Activated CD4-positive, alpha-beta T cell treated with anti-CD3 and anti-CD28 coated beads, Interleukin-2, Interleukin-6, amounts not matched to agents 100 ng/mL and 50 ng/mL, durations not matched to agents 16 hours and 8 hours (primary cell): ENCODE data around the gene DCANP1.

Experiments
- DNase-seq: peaks from one replicate; pipeline ENCODE4 v3.0.0-alpha.2; 2020

DCANP1 gene

GRCh38 chr5:135439231-135440205 is 7.6 kb downstream of the DCANP1 start:
- DNase-seq = no peak

DNA sequence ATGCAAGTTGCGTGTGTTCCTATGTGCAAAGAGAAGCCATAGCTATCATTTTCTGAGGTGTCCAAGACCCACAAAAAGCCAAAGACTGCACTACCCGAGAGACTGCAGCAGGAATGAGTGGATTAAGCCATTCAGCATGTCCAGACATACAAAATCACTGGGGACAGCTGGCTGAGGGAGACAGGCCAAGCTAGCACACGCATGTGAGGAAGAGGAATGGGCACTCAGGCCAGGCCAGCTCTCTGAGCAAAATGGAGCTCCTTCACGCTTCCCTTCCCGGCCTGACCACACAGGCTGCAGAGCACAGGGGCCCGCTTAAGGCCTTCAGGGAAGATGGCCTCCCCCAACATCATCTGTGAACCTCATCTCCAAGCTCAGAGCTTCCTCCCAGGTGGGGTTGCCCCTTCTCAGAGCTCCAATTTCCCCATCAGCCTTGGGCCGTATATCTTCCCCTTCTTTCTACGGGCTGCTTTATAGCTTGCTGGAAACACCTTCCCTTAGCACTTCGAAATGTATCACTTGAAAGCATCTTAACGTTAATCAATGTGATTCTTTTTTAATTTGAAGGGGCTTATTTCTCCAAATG is 8.4 kb downstream of the DCANP1 start:
- no peak for DNase-seq

- no peak for DNase-seq
These were observed 9.2 kb downstream of the DCANP1 start for GRCh38 chr5:135437796-135438560.

- no peak for DNase-seq
These were observed 9.7 kb downstream of the DCANP1 start for GRCh38 chr5:135437422-135437795.

- no peak for DNase-seq
These were observed 10.2 kb downstream of the DCANP1 start for GRCh38 chr5:135436951-135437418.

DNA sequence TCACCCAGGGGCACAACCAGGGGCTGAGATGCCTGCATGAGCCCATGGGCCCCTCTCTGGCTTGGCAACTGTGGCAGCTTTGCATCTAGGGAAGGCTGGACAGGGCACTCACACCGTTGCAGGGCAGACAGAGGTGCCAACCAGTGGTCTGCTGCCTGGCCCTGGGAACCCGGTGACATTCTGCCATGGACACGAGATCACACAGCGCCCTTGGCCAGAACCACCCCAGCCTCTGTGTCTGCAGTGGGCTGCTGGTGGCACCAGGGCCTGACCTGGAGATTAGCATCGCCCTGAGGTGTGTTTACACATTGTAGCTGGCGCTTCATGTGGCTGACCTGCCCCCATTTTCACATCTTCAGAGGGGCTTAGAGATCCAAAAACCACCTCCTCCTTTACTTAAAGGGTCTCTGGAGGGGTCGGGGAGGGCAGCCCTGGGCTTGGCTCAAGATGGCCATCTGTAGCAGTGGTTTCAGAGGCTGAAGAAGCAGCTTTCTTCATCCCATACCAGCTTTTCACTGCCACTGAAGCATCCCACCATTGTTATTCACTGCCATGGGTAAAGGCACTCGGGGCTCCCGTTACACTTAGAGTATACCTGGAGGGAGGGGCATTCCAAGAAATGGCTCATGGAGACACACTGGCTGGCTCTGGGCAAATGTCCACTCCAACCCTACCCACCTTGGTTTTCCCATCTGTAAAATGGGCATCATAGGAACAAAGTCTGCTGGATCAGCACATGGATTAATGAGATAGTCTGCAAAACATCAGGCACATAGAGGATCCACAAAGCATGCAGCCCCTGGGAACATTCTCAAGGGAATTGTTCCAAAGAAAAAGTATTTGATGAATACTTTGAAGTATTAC is 11.4 kb downstream of the DCANP1 start:
- DNase-seq = no peak

DNA sequence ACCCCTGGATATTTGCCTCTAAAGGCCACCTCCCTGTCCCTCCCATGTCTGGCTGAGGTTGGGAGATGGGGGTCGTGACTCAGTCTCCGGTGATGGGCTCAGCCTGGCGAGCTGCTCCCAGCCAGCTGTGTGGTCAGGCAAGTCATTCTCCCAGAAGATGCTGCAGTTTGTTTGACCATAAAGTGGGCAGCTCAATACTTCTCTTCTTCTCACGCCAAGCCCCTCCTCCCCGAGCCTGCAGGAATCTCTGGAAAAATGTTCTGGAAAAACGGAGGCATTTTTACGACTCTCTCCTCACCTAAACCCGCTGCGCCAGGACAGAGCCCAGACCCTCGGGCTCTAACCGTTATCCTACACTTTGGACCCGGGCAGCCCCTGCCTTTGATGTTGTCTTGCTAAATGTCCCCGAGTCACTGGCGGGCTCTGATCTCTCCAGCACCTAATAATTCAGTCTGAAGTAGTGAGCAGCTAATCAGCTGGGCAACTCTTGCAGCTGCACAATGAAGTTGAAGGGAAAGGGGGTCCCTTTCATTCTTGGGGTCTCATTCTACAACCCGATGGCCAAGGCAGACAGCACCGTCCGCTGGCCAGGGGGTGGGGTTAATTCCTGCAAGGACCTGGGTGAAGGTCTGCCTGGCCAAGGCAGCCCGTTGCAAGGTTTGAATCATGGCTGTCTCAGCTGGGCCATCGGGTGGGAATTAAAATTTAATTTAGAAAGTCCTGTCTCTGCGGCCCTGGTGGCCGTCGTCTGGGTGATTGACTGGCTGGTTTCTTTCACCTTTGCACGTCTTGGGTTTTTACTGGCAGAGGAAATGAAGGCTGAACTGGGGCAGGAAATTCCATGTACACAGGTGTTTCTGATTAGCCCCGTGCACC is 12.3 kb downstream of the DCANP1 start:
- DNase-seq = no peak

DNA sequence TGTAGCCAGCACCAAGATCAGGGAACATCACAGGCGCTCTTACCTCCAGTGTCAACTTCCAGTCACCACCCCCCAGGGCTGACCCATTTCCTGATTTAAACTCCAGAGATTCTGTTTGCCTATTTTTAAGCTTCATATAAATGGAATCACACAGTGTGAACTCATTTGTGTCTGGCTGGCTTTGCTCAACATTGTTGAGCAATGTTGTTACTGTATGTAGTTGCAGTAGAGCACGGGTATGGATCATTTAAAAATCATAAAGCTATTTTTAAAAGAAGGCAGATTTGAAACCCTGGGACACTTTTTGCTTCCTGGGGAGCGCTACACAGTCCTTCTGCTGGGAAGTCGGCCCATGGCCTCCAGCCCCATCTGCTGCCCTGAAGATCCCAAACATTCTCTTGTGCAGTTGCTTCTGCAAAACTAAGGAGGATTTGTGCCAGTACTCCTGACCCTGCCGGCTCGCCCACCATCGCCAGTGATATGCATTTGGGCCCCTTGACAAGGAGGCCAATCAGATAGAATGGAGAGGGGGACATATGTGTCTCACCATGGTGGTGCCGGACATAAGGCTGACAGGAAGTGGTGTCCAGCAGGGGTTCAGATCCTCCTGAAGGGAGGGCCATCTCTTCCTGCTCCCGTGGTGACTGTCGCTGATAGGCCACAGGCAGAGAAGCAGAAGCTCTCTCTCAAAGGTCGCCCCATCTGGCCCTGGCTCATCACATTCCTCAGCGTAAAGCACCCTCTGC is 13.3 kb downstream of the DCANP1 start:
- DNase-seq = no peak

DNA sequence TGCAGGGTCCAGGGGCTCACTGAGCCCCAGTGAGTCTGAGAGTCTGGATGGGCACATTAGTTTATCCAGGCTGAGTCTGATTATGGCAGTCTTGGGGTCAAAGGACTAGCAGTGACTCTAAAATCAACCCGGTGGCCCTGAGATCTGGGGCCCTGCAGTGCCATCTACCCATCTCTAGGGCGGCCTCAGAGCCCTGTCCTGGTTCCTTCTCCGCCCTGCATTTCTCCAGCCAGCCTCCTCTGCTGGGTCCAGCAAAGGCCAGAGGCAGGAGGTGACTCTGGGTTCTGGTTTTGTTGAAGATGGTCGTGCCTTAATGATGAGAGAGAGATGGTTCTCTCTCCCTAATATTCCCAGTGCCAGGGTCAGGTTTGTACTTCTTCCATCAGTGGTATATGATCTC is 15.0 kb downstream of the DCANP1 start:
- DNase-seq = no peak

- no peak for DNase-seq
These were observed 17.1 kb downstream of the DCANP1 start for GRCh38 chr5:135430135-135430437.

DNA sequence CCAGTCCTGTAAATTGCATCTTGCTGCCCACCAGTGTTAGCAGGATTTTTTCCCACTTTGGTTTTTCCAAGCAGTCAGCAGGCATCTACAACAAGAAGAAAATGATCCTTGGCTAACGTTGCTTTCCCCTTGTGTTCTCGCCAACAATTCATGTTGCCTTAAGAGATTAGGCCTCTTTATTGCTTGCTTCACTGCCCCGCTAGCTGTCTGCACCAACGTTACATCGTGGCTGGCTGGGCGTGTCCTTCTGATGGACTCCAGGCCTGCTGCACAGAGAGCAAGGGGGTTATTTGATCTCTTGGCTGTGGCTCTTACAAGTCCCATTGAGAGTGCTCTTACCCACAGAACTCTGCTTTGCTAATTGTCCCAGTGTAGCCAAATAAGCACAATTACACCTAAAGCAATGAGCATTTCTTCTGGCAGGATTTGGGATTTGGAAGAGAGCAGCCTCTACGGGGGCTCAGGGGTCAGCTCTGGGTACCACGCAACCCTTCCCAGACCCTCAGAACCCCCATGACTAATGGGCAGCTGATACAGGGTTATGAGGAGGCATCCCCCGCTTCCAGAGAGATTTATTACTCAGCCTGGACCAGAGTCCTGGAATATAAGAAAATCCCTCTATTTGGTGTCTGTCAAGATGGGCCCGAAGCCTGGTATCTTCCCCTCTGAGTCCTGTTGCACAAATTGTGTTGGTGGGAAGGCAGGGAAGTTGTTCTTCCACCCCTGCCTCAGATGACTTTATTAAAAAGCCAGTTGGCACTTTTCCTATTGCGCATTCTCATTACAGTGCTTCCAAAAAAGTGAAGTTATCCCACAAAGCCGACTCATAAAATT is 17.6 kb downstream of the DCANP1 start:
- DNase-seq = no peak

DNA sequence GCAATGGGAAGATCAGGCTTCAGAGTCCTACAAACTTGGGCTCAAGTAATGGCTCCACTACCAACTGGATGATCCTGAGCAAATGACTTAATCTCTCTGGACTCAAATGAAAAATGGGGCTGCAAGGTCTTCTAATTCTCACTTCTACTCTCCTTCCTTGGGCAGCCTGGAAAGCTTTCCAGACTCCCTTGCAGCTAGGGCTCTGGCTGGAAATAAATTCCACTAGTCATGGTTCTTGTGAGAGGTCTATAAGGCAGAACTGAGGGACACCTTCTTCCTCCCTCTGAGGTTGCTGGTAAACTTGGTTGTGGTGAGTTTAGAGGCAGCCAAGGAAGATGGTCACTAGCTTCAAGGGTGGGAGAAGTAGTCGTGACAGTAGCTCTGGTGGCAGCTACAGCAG is 18.6 kb downstream of the DCANP1 start:
- DNase-seq = no peak

DNA sequence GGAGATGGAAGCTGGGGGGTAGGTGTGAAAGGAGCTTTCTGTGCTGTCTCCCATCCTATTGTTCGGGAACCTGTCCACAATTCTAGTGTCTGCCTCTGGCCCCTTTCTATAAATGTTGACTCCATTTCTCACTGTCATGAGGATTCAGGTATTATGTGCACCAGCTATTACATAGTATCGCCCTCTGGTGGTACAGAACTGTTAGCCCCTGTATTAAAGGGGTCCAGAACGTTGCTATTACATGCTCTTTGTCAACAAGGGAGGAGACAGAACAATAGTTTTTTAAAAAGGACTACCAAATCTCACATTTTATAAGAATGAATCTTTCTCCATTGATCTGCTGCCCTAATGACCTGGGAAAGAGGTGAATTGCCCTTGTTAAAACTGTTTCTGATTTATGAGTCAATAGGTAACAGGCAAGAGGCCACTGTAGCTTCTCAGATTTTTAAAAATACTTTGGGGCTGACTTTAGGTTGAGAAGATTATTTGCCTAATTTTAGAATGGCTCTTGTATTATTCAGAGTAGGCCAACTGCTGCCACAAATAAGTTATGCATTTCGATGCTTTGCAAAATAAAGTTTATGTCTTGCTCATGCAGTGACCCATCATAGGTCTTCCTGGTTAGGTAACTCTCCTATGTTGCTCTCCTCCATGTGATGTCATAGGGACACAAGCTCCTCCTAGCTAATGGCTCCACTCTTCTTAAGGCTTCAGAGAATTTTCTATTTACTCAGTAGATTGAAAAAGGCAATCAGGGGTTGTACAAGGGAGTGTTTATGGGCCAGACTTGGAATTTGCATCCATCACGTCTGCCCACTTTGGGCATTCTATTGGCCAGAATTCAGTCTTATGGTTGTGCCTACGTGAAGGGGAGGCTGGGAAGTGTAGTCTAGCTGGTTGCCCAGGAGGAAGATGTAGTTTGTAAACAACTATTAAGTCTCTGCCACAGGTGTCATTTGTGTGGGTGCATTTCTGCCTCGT is 20.8 kb downstream of the DCANP1 start:
- DNase-seq = peak; percentile 68

DNA sequence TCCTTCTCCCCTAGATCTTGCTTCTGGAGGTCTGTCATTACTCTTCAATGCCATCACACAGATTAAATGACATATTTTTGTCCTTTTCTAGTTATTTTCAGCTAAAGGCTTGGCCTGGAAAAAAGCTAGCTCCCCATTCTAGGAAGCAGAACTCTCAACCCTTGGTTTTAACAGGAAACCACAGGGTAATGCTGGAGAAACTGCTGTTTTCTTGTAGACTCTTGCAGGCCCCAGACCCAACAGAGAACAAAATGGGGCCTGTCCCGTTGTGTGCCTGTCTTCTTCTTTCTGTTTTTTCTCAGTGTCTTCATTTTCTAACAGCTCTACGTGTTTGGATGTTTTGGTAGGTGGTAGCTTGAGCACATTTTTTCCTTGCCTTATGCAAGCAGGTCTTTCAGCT is 21.5 kb downstream of the DCANP1 start:
- no peak for DNase-seq

DNA sequence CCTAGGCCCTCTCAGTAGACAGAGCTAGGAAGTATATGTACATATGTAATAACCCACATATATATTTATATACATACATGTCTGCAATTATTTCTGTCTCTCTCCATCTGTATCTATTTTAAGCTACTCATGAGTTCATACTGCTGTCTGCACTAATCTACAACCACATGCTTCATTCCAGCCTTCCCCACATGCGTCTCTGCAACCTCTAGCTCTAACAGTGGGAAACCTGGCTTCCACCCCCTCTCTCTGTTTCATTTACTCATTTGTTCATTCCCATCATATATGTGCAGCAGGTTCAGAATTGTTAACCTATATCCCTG is 23.3 kb downstream of the DCANP1 start:
- DNase-seq = no peak

DNA sequence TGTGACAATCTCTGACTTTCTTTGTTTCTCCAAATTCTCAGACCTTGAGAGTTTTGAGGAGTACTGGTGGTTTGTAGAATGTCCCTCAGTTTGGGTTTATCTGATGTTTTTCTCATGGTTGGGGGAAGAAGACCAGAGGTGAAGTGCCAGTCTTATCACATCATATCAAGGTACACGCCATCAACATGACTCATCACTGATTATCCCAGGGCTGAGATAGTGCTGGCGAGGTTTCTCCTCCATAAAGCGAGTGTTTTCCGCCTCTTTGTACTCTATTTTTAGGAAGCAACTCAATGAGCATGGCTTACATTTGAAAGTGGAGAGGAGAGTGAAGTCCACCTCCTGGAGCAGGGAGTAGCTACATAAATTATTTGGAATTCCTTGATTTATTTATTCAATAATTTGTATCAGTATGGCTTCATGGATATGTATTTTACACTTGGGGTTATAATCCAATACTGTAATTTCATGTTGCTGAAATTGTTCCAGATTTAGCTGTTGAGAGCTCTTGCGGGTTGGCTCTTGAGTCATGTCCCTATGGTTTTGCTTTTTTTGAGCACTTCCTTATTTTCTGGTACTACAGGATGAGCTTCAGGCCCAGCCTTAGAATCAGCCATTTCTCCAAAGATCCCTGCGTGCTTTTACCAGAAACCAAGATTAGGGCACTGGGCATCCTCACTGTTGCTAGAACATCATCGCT is 23.9 kb downstream of the DCANP1 start:
- no peak for DNase-seq

DNA sequence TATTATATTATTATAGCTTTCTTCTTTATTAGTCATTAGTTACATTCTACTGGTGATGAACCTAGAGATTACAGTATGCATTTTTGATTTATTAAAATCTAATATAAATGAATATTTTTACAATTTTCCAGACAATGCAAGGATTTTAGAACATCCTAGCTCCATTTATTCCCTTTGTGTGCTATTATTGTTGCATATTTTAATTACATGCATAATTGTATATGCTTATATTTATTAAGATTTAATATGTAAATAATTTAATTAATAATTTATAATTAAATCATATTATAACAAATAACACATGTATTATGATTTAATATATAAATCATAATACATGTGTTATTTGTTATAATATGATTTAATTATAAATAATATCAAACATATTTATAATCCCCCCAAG is 24.7 kb downstream of the DCANP1 start:
- DNase-seq = no peak

- DNase-seq = no peak
These were observed 30.1 kb downstream of the DCANP1 start for GRCh38 chr5:135417083-135417482.
